GM21526 (cell line): ENCODE data around the gene CIAPIN1.

ENCODE experiments used
- ATAC-seq: cut with Tn5 transposase; IDR thresholded peaks from one replicate; pipeline ENCODE4 v1.9.1; 2021; ENCODE audit warnings: moderate library complexity; ENCODE audit not compliant: unreplicated experiment, low FRiP score

The CIAPIN1 gene

GRCh38 chr16:57476546-57477410 is 29.6 kb upstream of the CIAPIN1 start:
- ATAC-seq = no peak

GRCh38 chr16:57475711-57476339 is 28.6 kb upstream of the CIAPIN1 start:
- peak; percentile 81 for ATAC-seq

GRCh38 chr16:57474671-57475661 is 27.8 kb upstream of the CIAPIN1 start:
- no peak for ATAC-seq

- ATAC-seq = no peak
These were observed 26.7 kb upstream of the CIAPIN1 start for GRCh38 chr16:57473906-57474305.

- no peak for ATAC-seq
These were observed 26.1 kb upstream of the CIAPIN1 start for GRCh38 chr16:57473176-57473840.

GRCh38 chr16:57472665-57473060 is 25.5 kb upstream of the CIAPIN1 start:
- ATAC-seq = no peak

GRCh38 chr16:57471852-57472664 is 24.9 kb upstream of the CIAPIN1 start:
- no peak for ATAC-seq

GRCh38 chr16:57471209-57471608 is 24.0 kb upstream of the CIAPIN1 start:
- ATAC-seq = no peak

- ATAC-seq = no peak
These were observed 23.5 kb upstream of the CIAPIN1 start for GRCh38 chr16:57470711-57471110.

- no peak for ATAC-seq
These were observed 22.8 kb upstream of the CIAPIN1 start for GRCh38 chr16:57469917-57470470.

GRCh38 chr16:57469046-57469445 is 21.9 kb upstream of the CIAPIN1 start:
- no peak for ATAC-seq

GRCh38 chr16:57468346-57468745 is 21.2 kb upstream of the CIAPIN1 start:
- no peak for ATAC-seq

- no peak for ATAC-seq
These were observed 17.3 kb upstream of the CIAPIN1 start for GRCh38 chr16:57464523-57464922.

- ATAC-seq = no peak
These were observed 15.8 kb upstream of the CIAPIN1 start for GRCh38 chr16:57462978-57463362.

- peak; percentile 80 for ATAC-seq
These were observed 15.2 kb upstream of the CIAPIN1 start, which contains the start of gene POLR2C for GRCh38 chr16:57462209-57462977. TSS of gene POLR2C (plus strand) at chr16:57462679. CDS start at chr16:57462725, 46 bp downstream.

GRCh38 chr16:57452021-57452420 is 4.8 kb upstream of the CIAPIN1 start:
- no peak for ATAC-seq

GRCh38 chr16:57446531-57447185 is 527 bp downstream of the CIAPIN1 start:
- ATAC-seq = peak; percentile 37

- ATAC-seq = no peak
These were observed 1.7 kb downstream of the CIAPIN1 start for GRCh38 chr16:57445510-57445909.
